Activated naive CD8-positive, alpha-beta T cell (primary cell): ENCODE measurements around the gene GRIK3.

Experiments used
- H3K27ac Mint-ChIP-seq: one replicate; pipeline ENCODE4 v1.8.0; 2021; ENCODE audit warnings: mixed read lengths
- H3K27me3 Mint-ChIP-seq: one replicate; pipeline ENCODE4 v1.8.0; 2021; ENCODE audit warnings: mixed read lengths
- H3K36me3 Mint-ChIP-seq: one replicate; pipeline ENCODE4 v1.8.0; 2021; ENCODE audit warnings: mixed read lengths
- H3K4me1 Mint-ChIP-seq: one replicate; pipeline ENCODE4 v1.8.0; 2021; ENCODE audit warnings: low read depth, mixed read lengths
- H3K4me3 Mint-ChIP-seq: one replicate; pipeline ENCODE4 v1.8.0; 2021; ENCODE audit warnings: mild to moderate bottlenecking, mixed read lengths
- H3K9me3 Mint-ChIP-seq: one replicate; pipeline ENCODE4 v1.8.0; 2021; ENCODE audit warnings: low read depth, mixed read lengths

Gene GRIK3

GRCh38 chr1:36838888-36839287 is 195.4 kb downstream of the GRIK3 start:
- no peaks in the 10 kb centered on the region for H3K36me3 Mint-ChIP-seq
- no peak overlapping the region for H3K27ac Mint-ChIP-seq
- no peaks in the 10 kb centered on the region for H3K4me1 Mint-ChIP-seq

GRCh38 chr1:36836916-36837315 is 197.4 kb downstream of the GRIK3 start:
- Mint-ChIP-seq H3K4me3 (no peak overlapping the region), H3K9me3 (no peaks in the 10 kb centered on the region), H3K36me3 (no peaks in the 10 kb centered on the region), H3K27me3 (peaks cover 4% of the 10 kb centered on the region), H3K27ac (no peak overlapping the region), H3K4me1 (no peaks in the 10 kb centered on the region)

More at GRCh38 chr1:36838888-36839287, 195.4 kb downstream of the GRIK3 start:
- peaks cover 4% of the 10 kb centered on the region for H3K27me3 Mint-ChIP-seq
- no peak overlapping the region for H3K4me3 Mint-ChIP-seq
- no peaks in the 10 kb centered on the region for H3K9me3 Mint-ChIP-seq

GRCh38 chr1:36836196-36836883 is 198.0 kb downstream of the GRIK3 start:
- H3K27ac Mint-ChIP-seq = no peak overlapping the region
- H3K27me3 Mint-ChIP-seq = peaks cover 4% of the 10 kb centered on the region
- H3K9me3 Mint-ChIP-seq = no peaks in the 10 kb centered on the region
- no peak overlapping the region for H3K4me3 Mint-ChIP-seq
- H3K36me3 Mint-ChIP-seq = no peaks in the 10 kb centered on the region
- no peaks in the 10 kb centered on the region for H3K4me1 Mint-ChIP-seq

GRCh38 chr1:36835696-36836095 is 198.6 kb downstream of the GRIK3 start:
- no peak overlapping the region for H3K27ac Mint-ChIP-seq
- H3K9me3 Mint-ChIP-seq = no peaks in the 10 kb centered on the region
- H3K27me3 Mint-ChIP-seq = peaks cover 3% of the 10 kb centered on the region
- no peaks in the 10 kb centered on the region for H3K4me1 Mint-ChIP-seq
- no peaks in the 10 kb centered on the region for H3K36me3 Mint-ChIP-seq
- H3K4me3 Mint-ChIP-seq = no peak overlapping the region

GRCh38 chr1:36835017-36835695 is 199.2 kb downstream of the GRIK3 start:
- Mint-ChIP-seq H3K27me3 (peaks cover 2% of the 10 kb centered on the region), H3K36me3 (no peaks in the 10 kb centered on the region), H3K9me3 (no peaks in the 10 kb centered on the region), H3K4me3 (no peak overlapping the region), H3K27ac (no peak overlapping the region), H3K4me1 (no peaks in the 10 kb centered on the region)

- Mint-ChIP-seq H3K36me3 (no peaks in the 10 kb centered on the region), H3K27me3 (peaks cover 2% of the 10 kb centered on the region), H3K27ac (no peak overlapping the region), H3K9me3 (no peaks in the 10 kb centered on the region), H3K4me3 (no peak overlapping the region), H3K4me1 (no peaks in the 10 kb centered on the region)
Observed at GRCh38 chr1:36834586-36834985, 199.7 kb downstream of the GRIK3 start.

- Mint-ChIP-seq H3K4me3 (no peak overlapping the region), H3K9me3 (no peaks in the 10 kb centered on the region), H3K36me3 (no peaks in the 10 kb centered on the region), H3K4me1 (no peaks in the 10 kb centered on the region), H3K27me3 (no peaks in the 10 kb centered on the region), H3K27ac (no peak overlapping the region)
Observed at GRCh38 chr1:36831186-36831810, 203.0 kb downstream of the GRIK3 start.

- Mint-ChIP-seq H3K4me3 (no peak overlapping the region), H3K36me3 (no peaks in the 10 kb centered on the region), H3K27ac (no peak overlapping the region), H3K4me1 (no peaks in the 10 kb centered on the region), H3K9me3 (no peaks in the 10 kb centered on the region), H3K27me3 (no peaks in the 10 kb centered on the region)
Observed at GRCh38 chr1:36829961-36830360, 204.4 kb downstream of the GRIK3 start.

- Mint-ChIP-seq H3K36me3 (no peaks in the 10 kb centered on the region), H3K27ac (no peak overlapping the region), H3K4me1 (no peaks in the 10 kb centered on the region), H3K9me3 (no peaks in the 10 kb centered on the region), H3K4me3 (no peak overlapping the region), H3K27me3 (no peaks in the 10 kb centered on the region)
Observed at GRCh38 chr1:36829066-36829465, 205.2 kb downstream of the GRIK3 start.

- Mint-ChIP-seq H3K27ac (no peak overlapping the region), H3K4me3 (no peak overlapping the region), H3K36me3 (no peaks in the 10 kb centered on the region), H3K27me3 (peaks cover 12% of the 10 kb centered on the region), H3K9me3 (no peaks in the 10 kb centered on the region), H3K4me1 (no peaks in the 10 kb centered on the region)
Observed at GRCh38 chr1:36825226-36825625, 209.1 kb downstream of the GRIK3 start.

GRCh38 chr1:36824390-36824861 is 209.9 kb downstream of the GRIK3 start:
- Mint-ChIP-seq H3K4me1 (no peaks in the 10 kb centered on the region), H3K36me3 (no peaks in the 10 kb centered on the region), H3K27me3 (peaks cover 12% of the 10 kb centered on the region), H3K9me3 (no peaks in the 10 kb centered on the region), H3K27ac (no peak overlapping the region), H3K4me3 (no peak overlapping the region)

GRCh38 chr1:36822648-36823047 is 211.7 kb downstream of the GRIK3 start:
- Mint-ChIP-seq H3K9me3 (no peaks in the 10 kb centered on the region), H3K36me3 (no peaks in the 10 kb centered on the region), H3K4me1 (no peaks in the 10 kb centered on the region), H3K27me3 (peaks cover 12% of the 10 kb centered on the region), H3K27ac (no peak overlapping the region), H3K4me3 (no peak overlapping the region)

- Mint-ChIP-seq H3K9me3 (no peaks in the 10 kb centered on the region), H3K4me1 (no peaks in the 10 kb centered on the region), H3K36me3 (no peaks in the 10 kb centered on the region), H3K27me3 (peaks cover 12% of the 10 kb centered on the region), H3K4me3 (no peak overlapping the region), H3K27ac (no peak overlapping the region)
Observed at GRCh38 chr1:36821386-36821785, 212.9 kb downstream of the GRIK3 start.

GRCh38 chr1:36818771-36819170 is 215.5 kb downstream of the GRIK3 start:
- Mint-ChIP-seq H3K9me3 (no peaks in the 10 kb centered on the region), H3K27me3 (peaks cover 11% of the 10 kb centered on the region), H3K4me3 (no peak overlapping the region), H3K27ac (no peak overlapping the region), H3K4me1 (no peaks in the 10 kb centered on the region), H3K36me3 (no peaks in the 10 kb centered on the region)

- Mint-ChIP-seq H3K27ac (no peak overlapping the region), H3K36me3 (no peaks in the 10 kb centered on the region), H3K4me3 (no peak overlapping the region), H3K27me3 (peaks cover 3% of the 10 kb centered on the region), H3K4me1 (no peaks in the 10 kb centered on the region), H3K9me3 (no peaks in the 10 kb centered on the region)
Observed at GRCh38 chr1:36816348-36816747, 218.0 kb downstream of the GRIK3 start.
